GM21576 (cell line): Measurements from ENCODE around the gene SWSAP1.
"Not testable (repeated sequence)": the region's sequence is repeated elsewhere in the genome, so short reads cannot be mapped to it uniquely, and the experiment has no call there.

Source experiments
- ATAC-seq: cut with Tn5 transposase; IDR thresholded peaks from one replicate; pipeline ENCODE4 v1.9.1; 2021; ENCODE audit warnings: mild to moderate bottlenecking, moderate library complexity; ENCODE audit not compliant: unreplicated experiment

SWSAP1 gene

DNA sequence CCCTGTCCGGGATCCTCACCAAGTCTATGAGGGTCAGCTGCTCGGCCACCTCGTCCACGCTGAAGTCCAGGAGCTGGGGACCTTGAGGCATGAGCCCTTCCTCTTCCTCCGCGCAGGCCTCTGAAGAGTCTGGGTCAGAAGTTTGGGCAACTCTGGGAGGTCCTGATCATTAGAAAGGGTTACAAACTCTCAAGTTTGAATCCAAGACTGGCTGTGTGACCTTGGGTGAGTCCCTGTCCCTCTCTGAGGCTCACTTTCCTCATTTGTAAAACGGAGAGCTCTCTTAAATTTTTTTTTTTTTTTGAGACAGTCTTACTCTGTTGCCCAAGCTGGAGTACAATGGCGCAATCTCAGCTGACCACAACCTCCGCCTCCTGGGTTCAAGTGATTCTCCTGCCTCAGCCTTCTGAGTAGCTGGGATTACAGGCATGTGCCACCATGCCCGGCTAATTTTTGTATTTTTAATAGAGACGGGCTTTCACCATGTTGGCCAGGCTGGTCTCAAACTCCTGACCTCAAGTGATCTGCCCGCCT, 32.3 kb downstream of the SWSAP1 start:
- ATAC-seq = not testable (repeated sequence)

DNA sequence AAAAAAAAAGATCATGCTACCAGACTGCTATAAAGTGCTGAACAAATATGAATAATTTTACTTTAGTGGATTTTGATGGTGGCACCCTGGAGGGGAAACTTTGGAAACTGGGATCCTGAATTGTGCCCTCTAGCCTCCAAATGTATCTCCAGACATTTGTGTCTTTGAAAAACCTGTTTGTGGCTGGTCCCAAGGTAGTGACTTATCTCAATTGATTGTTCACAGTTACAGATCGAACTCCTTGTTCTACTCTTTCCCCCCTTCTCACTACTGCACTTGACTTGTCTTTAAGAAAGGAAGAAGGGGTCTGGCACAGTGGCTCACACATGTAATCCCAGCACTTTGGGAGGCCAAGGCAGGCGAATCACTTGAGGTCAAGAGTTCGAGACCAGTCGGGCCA, 34.1 kb downstream of the SWSAP1 start:
- no peak for ATAC-seq

DNA sequence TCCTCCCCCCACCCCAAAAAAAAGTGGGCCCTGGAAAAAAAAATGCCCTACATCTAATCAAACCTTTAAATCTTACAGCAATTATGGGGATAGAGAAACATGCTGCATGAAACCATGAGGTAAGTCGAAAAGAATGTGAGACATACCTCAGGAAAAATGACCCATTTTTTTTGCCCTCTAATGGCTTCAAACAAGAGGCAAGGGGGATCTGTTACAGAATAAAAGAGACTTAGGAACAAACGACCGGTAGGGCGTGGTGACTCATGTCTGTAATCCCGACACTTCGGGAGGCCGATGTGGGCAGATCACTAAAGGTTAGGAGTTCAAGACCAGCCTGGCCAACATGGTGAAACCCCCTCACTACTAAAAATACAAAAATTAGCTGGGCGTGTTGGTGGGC, 36.2 kb downstream of the SWSAP1 start:
- no peak for ATAC-seq

DNA sequence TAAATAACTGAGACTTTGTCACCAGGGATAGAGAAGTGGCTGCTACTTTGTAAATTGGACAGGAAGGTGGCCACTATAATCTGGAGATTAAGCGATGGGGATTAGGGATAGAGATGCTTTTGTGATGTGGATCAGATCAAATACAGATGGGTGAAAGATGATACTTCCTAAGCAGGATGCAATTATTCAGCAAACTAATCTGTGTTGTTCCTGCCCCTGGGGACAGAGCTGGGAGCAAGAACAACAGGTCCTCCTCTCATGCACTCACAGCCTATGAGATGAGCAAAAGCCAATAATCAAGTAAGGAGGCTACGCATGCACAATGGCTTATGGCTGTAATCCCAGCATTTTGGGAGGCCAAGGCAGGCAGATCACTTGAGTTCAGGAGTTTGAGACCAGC, 40.1 kb downstream of the SWSAP1 start:
- ATAC-seq = no peak

DNA sequence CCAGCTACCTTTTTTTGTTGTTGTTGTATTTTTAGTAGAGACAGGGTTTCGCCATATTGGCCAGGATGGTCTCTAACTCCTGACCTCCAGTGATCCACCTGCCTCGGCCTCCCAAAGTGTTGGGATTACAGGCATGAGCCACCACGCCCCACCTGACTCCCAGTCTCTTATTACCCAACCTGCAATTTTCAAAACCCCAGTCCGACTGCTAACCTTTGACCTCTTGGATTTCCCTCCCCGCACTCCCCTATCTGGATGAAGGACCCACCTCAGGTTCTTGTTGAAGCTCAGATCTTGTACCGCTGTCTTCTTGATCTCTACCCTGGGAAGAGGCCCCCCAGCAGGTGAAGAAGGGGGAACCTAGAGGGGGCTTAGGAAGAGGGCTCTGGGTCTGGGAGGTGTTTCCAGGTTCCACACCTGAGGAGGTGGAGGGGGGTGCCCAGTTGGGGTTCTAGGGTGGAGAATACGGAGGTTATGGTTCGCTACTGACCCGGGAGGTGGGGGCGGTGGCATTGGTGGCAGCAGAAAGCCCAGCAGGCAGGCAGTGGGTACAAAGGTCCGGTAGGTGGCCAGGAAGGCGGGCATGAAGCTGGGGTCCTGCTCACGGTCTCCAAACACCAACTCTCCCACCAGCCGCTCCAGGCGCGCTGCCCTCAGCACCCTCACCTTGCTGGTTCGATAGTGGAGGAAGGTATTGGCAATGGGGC, 42.0 kb downstream of the SWSAP1 start:
- no peak for ATAC-seq

DNA sequence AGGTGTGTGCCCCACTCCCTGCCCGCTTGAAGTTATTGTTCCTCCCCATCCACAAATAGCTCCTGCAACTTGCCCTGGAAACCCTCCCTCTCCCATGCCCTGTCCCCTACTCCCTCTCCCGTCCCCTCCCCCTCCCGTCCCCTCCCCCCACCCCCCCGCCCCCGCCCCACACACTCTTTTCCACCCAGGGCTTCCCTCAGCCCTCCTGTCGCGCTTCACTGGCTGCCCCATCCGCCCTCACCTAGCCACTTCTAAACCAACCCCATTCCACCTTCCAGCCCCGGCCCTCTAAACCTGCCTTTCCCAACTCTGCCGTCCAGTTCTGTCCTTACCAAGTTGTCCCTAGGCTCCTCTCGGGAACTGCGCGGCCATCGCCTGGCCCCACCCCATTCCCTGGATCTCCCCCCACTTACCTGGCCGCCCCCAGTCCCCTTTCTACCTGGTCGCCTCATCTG, 43.7 kb downstream of the SWSAP1 start:
- ATAC-seq = no peak

DNA sequence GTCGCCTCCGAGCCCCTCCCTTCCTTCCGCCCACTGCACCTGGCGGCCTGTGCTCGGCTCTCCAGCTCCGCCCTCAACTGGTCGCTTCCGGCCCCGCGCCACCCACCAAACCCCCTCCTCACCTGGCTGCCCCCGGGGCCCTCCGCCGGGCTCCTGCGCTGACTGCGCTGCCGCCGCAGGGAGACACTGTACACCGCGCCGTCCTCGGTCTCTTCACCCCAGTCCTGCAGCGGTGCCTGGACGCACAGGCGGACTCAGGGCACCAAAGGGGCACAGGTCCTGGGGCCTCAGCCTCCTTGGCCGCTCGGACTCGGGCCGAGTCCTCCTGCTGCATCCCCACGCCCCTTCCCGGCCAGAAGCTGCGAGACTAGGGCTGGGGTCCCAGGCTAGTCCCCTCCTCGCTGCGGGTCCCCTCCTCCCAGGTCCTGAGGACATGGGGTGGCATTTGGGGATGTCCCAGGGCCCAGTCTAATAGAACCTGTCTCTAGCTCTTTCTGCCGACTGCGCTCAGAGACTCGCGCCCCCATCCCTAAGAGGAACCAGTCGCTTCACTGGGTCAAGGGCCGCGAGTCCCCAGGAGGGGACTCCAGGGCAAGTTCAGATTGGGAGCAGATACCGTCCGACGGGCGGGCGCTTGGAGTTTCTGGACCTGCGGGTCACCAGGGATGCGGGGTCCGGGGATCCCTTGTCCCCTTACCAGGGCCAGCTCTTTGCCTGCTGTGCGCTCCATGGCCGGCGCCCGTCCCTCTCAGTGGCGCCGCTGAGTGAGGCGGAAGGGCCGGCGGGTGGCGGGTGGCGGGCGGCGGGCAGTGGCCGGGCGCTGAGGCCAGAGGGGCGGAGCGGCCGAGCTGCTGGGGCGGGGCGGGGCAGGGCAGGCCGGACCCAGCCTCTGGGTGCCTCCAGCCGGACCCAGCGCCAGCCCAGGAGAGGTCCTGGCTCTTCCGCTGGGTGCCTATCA, 44.4 kb downstream of the SWSAP1 start, which contains the start of gene RGL3:
TSS of gene RGL3 (minus strand) at position 766 of the 958 bp plus-strand sequence. CDS start at position 730, 36 bp downstream.
- no peak for ATAC-seq

DNA sequence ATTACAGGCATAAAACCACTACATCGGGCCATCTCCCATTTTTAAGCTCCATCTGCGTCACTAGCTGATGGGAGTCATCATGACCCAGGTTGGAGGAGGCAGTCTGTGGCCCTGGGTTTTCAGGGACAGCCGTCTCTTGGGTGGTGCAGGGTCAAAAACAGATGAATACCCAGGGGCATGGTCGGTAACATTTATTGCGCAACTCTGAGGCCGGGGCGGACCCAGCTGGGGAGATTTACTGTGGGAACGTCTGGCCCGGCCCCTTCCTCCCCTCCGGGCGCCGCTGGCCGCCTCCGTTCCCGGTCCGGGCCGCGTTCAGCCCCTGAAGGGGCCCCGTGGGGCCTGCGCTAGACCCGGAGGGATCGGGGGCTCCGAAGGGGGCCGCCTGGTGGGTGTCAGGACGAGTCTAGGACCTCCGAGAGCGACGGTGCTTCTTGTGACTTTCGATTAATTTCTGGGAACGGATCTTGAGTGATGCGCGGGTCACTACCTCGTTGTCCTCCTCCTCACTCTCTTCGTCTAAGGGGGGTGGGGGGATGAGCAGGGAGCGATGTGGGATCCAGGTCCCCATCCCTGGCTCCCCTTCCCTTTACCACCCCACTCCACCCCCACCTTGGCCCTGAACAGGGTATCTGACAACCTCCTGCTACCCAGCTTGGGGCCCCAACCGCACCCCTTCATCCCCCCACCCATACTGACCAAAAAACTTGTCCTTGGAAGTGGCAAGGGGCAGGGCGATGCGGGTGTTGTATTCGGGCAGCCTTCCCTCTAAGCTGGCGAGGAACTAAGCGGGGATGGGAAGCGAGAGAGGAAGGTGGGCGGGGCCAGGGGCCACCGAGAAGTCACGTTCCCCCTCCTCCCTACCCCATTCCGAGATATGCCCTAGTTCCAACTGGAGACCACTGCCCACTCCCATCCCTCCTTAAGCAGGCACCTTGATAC, 46.2 kb downstream of the SWSAP1 start:
- no peak for ATAC-seq

DNA sequence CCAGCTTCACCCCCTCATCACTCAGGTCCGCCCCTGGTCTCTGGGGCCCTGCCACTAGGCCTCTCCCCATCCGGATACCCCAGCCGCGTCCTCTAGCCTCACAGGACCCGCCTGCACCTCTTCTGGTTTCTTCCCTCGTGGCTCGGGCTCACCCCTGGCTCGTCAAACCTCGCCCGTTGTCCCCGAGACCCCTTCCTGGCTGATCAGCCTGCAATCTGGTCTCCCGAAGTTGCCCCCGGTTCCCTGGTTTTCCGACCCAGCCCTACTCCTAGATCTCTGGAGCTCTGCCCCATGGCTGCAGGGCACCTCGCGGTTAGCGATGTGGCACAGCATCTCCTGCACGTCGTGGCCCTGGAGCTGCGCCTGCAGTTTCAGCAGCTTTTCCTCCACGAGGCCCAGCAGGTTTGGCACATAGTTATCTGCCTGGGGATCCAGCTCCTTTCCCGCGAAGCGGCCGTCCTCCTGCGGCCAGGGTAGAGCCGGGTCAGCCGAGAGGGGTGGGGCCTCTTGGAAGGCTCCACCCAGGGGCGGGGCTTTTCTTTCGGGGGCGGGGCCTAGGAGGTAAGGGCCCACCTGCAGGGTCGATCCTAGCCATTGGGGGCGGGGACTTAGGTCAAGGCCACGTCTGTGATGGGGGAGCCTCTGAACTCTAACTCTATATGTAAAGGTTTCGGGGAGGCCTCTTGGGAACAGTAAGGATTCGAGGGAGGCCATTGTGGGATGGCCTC, 47.1 kb downstream of the SWSAP1 start:
- no peak for ATAC-seq

DNA sequence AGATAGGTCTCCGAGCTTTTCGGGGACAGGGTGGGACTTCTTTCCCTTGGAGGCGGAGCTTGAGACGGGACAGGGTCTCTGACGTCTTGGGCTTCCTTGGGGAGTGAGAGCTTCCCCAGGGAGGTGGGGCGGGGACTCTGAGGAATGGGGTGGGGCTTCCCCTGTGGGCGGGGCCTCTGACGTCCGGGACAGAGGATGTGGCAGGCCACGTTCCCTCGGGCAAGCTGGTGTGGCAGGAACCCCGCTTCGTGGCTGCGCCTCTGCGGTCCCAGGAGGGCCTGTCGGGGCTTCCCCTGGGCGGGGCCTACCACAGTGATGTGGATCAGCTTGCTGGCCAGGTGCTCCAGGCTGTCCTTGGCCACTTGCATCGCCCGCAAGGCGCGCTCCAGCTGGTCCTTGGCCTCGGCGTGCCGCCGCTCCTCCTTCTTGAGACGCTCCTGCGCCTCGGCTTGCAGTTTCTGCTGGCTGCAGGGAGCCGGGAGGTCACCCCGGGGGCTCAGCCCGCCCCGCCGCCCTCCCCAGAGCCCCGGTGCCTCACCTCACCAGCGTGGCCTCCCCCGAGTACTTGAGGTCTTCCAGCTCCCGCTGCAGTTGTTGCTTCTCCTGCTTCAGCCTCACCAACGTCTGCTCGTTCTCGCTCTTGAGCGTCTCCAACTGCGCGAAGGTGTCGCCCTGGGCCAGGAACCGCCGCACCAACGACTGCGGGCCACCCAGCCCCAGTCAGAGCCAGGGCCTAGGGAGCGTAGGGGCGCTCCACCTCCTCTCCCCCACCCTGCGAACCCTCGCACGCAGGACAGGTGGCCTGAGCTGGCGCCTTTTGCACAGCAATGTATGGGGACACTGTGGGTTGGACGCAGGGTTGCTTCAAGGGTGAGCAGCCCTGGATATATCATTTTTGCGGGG, 47.9 kb downstream of the SWSAP1 start:
- ATAC-seq = peak; percentile 69

DNA sequence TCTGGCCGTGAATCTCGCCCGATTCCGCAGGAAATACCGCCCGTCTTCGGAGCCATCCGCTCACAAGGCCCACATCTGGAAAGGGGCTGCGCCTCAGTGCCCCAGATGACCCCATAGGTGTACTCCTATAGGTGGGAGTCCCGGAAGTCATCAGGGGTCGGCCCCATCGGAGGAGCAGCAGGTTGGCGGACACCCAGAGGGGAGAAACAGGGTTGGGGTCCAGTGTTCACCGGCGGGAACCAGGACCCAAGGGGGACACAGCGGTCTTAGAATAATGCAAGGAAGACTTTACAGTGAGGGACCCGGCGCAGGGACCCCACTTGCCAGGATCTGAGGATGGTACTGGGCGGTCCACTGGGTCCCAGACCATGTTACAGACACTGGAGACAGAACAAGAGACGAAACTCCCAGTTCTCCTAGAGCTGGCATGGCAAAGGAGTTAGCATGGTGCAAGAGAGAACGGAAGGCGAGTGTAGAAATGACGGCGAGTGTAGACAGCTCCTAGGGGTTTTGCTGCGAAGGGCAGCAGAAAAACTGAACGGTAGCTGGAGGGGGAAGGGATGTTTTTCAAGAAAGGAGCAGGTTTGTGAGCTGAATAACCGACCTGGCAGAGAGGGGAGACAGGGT, 48.8 kb downstream of the SWSAP1 start:
- ATAC-seq = no peak

DNA sequence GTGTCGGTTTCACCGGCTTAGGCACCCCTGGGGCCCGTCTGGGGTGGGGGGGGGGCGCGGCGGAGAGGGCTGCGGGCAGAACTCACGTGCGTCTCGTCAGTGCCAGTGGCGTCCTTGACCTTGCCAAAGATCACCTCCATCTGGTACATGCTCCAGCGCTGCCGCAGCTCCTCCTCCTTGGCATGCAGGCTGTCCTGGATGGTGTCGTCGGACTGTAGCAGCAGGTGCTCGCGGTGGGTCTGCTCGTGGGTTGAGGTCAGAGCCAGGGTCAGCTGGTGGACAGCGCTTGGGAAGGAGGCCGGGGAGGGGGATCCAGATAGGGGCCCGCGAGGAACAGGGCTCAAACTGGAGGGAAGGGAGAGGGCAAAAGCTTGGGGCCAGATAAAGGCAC, 49.3 kb downstream of the SWSAP1 start:
- no peak for ATAC-seq
